Vagina (tissue), 2 donors: ENCODE measurements around the gene BICDL2. TPM values are rescaled to one million over a fixed set of nuclear protein-coding genes. Genes with fewer than 3 reads are reported as not detected.
A peak's percentile ranks its signal among the peaks of the same experiment; 100 is the strongest.

Experiments used
- DNase-seq, 2 donors: peaks; one replicate each; pipeline ENCODE4 v3.0.0-alpha.2; 2017; ENCODE audit errors: extremely low spot score in 2 of 2
- H3K27ac ChIP-seq: fragments of 200-600 bp; sonication (generic); one replicate; pipeline ENCODE4 v1.5.1; 2019
- H3K27me3 ChIP-seq: fragments of 200-600 bp; sonication (generic); one replicate; pipeline ENCODE4 v1.5.1; 2019
- H3K36me3 ChIP-seq, 2 donors: fragments of 200-600 bp; sonication (generic); one replicate each; pipeline ENCODE4 v1.5.1; 2017 to 2019
- H3K4me1 ChIP-seq: fragments of 200-600 bp; sonication (generic); one replicate; pipeline ENCODE4 v1.5.1; 2019
- H3K4me3 ChIP-seq, 2 donors: fragments of 200-600 bp; sonication (generic); 1 replicate in 1 of 2; 2 replicates in 1 of 2; pipeline ENCODE4 v1.5.1; 2016 to 2019
- H3K9me3 ChIP-seq: fragments of 200-600 bp; sonication (generic); one replicate; pipeline ENCODE4 v1.5.1; 2019
- CTCF ChIP-seq, 3 experiments: fragments of 450-650 bp in 2 of 3; fragments of 200-600 bp in 1 of 3; sonication (generic) in 1 of 3; IDR thresholded peaks; one replicate each; pipeline ENCODE4 v1.5.1; 2017 to 2019; ENCODE audit warnings: antibody characterized with exemption in 3 of 3, mild to moderate bottlenecking in 2 of 3, moderate library complexity in 2 of 3
- POLR2A ChIP-seq, 2 donors: fragments of 450-650 bp; IDR thresholded peaks; one replicate each; pipeline ENCODE4 v1.6.1; 2017; ENCODE audit warnings: antibody characterized with exemption in 2 of 2, mild to moderate bottlenecking in 2 of 2, moderate library complexity in 2 of 2
- POLR2AphosphoS5 ChIP-seq, 2 donors: sonication (generic); formaldehyde crosslinking; IDR thresholded peaks; one replicate each; pipeline ENCODE4 v1.9.0; 2017; ENCODE audit warnings: antibody characterized with exemption in 2 of 2, mild to moderate bottlenecking in 2 of 2, low read depth in 1 of 2; ENCODE audit not compliant: insufficient read depth in 1 of 2
- intact Hi-C: fragments of 100-400 bp; cut with DNase I; formaldehyde crosslinking; loops from one replicate; pipeline ENCODE4 v1.15.1; 2023
- total RNA-seq: library from RNA; depleted of rRNA; stranded (reverse); fragments of >200 nt; gene quantifications from one replicate; pipeline ENCODE4 v1.2.3, GENCODE V29; 2016

The BICDL2 gene
- total RNA-seq, 1 donor from 2014 or later, result 52.5 TPM

DNA sequence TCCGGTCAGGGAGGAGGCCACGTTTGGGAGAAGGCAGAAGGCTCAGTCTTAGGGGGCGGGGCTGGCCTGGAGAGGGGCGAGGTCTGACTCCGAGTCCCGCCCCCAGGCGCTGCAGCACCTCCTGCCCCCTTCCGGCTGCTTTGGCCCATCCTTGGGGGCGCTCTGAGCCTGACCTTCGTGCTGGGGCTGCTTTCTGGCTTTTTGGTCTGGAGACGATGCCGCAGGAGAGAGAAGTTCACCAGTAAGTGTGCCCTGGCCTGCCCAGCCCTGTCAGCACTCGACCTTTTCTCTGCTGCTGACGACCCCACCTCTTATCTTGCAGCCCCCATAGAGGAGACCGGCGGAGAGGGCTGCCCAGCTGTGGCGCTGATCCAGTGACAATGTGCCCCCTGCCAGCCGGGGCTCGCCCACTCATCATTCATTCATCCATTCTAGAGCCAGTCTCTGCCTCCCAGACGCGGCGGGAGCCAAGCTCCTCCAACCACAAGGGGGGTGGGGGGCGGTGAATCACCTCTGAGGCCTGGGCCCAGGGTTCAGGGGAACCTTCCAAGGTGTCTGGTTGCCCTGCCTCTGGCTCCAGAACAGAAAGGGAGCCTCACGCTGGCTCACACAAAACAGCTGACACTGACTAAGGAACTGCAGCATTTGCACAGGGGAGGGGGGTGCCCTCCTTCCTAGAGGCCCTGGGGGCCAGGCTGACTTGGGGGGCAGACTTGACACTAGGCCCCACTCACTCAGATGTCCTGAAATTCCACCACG lies 15.1 kb downstream of the BICDL2 start:
- Histone ChIP-seq H3K4me3 (peak overlapping the region; percentile 63 to 68), H3K4me1 (peaks cover 51% of the 10 kb centered on the region), H3K36me3 (peaks cover 0 to 3% of the 10 kb centered on the region in 2 donors), H3K9me3 (no peaks in the 10 kb centered on the region), H3K27me3 (peaks cover 5% of the 10 kb centered on the region), H3K27ac (peak overlapping the region; percentile 96)
- TF ChIP-seq POLR2AphosphoS5 (IDR thresholded peaks at IDR 0.05; ENCODE audit: insufficient read depth in 1 of 2, low read depth in 1 of 2) (no peak), CTCF (IDR thresholded peaks at IDR 0.05) (no peak), POLR2A (IDR thresholded peaks at IDR 0.05) (no peak)
- no peak for DNase-seq
- intact Hi-C loops, result no loop called here

GRCh38 chr16:3020604-3021448 lies 15.9 kb downstream of the BICDL2 start:
- intact Hi-C loops, result no loop called here
- peak overlapping the region; percentile 63 to 68 for H3K4me3 ChIP-seq
- peak overlapping the region; percentile 96 for H3K27ac ChIP-seq
- no peaks in the 10 kb centered on the region for H3K9me3 ChIP-seq
- peak in 1 of 2 donors; percentile 92 for DNase-seq
- peaks cover 51% of the 10 kb centered on the region for H3K4me1 ChIP-seq
- no peaks in the 10 kb centered on the region for H3K36me3 ChIP-seq
- TF ChIP-seq CTCF (IDR thresholded peaks at IDR 0.05) (no peak), POLR2AphosphoS5 (IDR thresholded peaks at IDR 0.05; ENCODE audit: insufficient read depth in 1 of 2, low read depth in 1 of 2) (peak; percentile 28 to 93), POLR2A (IDR thresholded peaks at IDR 0.05) (no peak)
- peaks cover 5% of the 10 kb centered on the region for H3K27me3 ChIP-seq

GRCh38 chr16:3020247-3020603 lies 16.5 kb downstream of the BICDL2 start, which contains the start of gene TNFRSF12A:
Gene TNFRSF12A (plus strand): TSS chr16:3020368. CDS start chr16:3020398, 30 bp downstream.
- no peak for DNase-seq
- peaks cover 48% of the 10 kb centered on the region for H3K4me1 ChIP-seq
- peak within 1 kb of the TSS; percentile 96 for H3K27ac ChIP-seq

GRCh38 chr16:3019594-3020246 lies 17.0 kb downstream of the BICDL2 start:
- Histone ChIP-seq H3K27me3 (peaks cover 5% of the 10 kb centered on the region), H3K4me1 (peaks cover 43% of the 10 kb centered on the region), H3K36me3 (no peaks in the 10 kb centered on the region), H3K9me3 (no peaks in the 10 kb centered on the region), H3K27ac (no peak overlapping the region), H3K4me3 (peak overlapping the region; percentile 63 to 68)
- TF ChIP-seq CTCF (IDR thresholded peaks at IDR 0.05) (no peak), POLR2AphosphoS5 (IDR thresholded peaks at IDR 0.05; ENCODE audit: insufficient read depth in 1 of 2, low read depth in 1 of 2) (no peak)
- intact Hi-C loops, result no loop called here
- no peak for DNase-seq

More at GRCh38 chr16:3020247-3020603, 16.5 kb downstream of the BICDL2 start, which contains the start of gene TNFRSF12A:
- intact Hi-C loops, result no loop called here
- TF ChIP-seq POLR2AphosphoS5 (IDR thresholded peaks at IDR 0.05; ENCODE audit: insufficient read depth in 1 of 2, low read depth in 1 of 2), result peak in 1 of 2 donors; percentile 58
- TF ChIP-seq CTCF (IDR thresholded peaks at IDR 0.05), result no peak
- peak in 1 of 2 donors; percentile 85 for TF ChIP-seq POLR2A (IDR thresholded peaks at IDR 0.05)
- Histone ChIP-seq H3K4me3 (peak within 1 kb of the TSS; percentile 63 to 68), H3K27me3 (peaks cover 5% of the 10 kb centered on the region), H3K9me3 (no peaks in the 10 kb centered on the region), H3K36me3 (no peaks in the 10 kb centered on the region)
